Stimulated activated CD8-positive, alpha-beta memory T cell treated with anti-CD3 and anti-CD28 coated beads, Interleukin-7, amount 100 ng/mL, for 1 hour (primary cell): ENCODE measurements around the gene LFNG.

Experiments
- DNase-seq, 2 donors: peaks; one replicate each; pipeline ENCODE4 v3.0.0-alpha.2; 2020; ENCODE audit warnings: low read depth in 2 of 2

Gene LFNG

DNA sequence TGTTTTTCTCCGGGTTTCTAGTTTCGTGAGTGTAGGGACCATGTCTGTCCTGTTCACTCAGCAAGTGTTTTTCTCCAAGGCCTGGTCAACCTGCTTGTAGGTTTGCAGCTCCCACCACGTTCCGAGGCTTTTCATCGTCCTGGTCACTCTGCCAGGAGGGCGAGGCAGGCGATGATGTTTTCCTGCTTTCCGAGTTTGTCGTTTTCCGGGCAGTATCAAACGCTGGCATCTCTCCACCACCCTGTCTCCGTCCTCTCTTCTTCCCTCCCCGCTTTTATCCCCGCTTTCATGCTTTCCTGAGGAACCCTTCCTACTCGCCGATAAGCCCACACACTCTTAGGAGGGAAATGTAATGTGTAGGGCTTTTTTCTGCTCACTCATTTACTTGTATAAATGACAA, 50.4 kb downstream of the LFNG start:
- no peak for DNase-seq

DNA sequence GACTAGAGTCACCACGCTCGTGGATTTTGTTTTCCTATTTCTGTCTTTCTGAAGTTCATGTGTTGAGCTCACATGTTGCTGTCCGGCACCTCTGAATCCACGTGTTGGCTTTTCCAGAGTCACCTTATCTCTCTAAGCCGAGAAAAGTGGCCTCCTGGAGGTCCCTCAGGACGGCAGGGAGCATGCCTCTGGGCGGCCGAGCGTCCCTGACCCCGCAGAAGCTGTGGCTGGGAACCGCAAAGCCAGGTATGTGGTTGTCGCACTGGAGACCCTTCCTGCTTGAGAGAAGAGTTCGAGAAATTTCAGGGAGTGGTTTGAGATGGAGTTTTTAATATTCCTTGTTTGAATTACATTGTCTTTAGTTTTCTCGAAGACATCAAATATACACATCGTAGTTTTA, 51.8 kb downstream of the LFNG start:
- no peak for DNase-seq

DNA sequence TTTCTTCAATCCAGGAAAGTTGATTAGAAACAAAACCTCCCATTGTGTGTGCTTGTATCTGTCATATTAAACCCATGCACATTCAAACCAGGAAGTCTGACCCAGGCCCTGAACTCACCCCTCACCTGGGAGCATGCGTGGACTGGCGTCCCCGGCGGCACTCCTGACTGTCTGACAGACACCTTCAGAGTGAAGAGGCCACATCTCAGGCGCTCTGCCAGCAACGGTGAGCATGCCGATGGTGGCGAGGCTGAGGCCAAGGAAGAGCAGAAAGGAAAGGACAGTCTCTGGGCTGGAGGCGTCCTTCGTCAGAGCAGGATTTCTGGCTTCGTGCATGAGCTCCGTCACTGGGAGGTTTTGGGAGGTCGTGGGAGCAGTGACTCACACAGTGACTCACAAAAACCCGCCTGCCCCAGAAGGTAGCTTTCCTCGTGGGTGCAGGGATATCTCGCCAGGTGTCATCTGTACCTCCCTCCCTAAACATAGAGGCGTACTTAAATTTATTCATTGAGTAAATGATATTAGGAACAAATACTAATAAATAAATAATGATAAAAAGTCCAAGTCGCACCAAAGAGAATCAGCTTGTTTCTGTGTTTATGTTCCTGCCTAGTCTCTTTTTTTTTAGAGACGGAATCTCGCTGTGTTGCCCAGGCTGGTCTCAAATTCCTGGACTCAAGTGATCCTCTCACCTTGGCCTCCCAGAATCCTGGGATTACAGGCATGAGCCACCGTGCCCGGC, 52.7 kb downstream of the LFNG start:
- DNase-seq: no peak

DNA sequence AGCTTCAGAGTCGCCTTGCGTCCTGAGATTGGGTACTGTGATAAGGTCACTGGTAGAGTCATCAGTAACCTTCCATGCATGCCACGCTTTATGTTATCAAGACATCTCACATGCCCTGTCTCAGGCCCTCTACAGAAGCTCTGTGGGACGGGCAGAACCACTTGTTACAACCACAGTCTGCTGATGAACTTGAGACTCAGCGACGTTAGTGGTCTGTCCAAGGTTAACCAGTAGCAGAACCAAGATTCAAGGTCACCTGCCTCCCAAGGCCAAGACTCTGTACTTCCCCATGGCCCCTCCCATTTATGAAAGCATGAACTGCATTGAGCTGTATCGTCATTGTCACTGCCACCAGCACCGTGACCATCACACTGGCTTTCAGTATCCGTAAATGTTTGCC, 54.2 kb downstream of the LFNG start:
- DNase-seq: no peak

DNA sequence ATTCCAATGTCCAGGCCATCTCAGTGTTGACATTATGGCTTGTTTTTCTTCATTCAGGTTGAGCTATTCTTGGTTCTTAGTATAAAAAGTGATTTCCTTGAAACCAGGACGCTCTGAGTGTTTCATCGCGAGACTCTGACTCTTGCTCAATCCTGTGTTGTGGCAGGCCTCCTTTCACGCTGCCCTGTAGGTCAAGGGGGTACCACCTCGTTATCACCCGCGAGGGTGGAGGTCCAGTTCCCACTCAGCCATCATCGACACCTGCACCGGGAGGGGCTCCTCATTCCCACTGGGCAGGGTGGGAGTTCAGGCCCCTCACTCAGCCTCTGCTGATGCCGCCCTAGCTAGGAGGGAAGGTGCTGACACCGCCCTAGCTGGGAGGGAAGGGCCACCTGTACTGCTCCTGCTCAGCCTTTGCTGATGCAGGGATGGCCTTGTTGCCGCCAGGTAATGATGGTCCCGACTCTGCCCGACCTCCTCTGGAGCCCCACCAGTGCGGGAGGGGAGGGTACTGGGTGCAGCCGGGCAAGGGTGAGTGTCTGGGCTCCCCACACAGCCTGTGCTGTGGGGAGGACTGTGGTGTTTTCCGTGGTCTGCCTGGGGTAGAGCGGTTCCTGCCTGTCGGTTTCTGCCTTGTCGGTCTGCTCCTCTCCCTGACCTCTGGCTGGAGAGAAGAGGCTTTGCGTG, 55.6 kb downstream of the LFNG start:
- DNase-seq: no peak

DNA sequence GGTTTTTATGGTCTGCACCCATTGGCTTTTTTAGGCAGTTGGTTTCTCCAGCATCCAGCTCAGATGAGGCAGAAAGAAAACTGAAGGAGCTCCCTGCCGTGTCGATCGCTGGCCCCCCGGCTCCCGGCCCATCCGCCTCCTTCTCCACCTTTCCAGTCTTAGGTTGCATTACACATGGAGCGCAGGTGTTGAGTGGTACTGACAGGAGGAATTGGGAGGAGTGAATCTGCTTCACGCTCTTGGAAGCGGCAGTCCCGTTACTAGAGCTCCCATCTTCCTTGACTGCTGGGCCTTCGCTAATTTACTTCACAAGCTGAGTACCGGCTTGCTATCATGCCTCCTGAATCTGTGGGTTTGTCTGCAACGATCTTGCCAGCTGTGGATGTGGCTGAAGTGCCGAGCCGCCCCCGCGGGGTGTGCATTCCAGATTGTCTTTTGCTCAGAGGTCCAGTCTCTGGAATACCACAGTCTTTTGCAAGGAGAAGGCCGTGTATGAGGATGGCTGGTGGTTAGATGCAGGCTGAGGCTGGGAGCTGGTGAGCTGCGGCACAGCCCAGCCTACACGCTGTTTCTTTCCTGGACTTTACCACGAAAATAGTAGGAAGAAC, 56.3 kb downstream of the LFNG start:
- DNase-seq: no peak

DNA sequence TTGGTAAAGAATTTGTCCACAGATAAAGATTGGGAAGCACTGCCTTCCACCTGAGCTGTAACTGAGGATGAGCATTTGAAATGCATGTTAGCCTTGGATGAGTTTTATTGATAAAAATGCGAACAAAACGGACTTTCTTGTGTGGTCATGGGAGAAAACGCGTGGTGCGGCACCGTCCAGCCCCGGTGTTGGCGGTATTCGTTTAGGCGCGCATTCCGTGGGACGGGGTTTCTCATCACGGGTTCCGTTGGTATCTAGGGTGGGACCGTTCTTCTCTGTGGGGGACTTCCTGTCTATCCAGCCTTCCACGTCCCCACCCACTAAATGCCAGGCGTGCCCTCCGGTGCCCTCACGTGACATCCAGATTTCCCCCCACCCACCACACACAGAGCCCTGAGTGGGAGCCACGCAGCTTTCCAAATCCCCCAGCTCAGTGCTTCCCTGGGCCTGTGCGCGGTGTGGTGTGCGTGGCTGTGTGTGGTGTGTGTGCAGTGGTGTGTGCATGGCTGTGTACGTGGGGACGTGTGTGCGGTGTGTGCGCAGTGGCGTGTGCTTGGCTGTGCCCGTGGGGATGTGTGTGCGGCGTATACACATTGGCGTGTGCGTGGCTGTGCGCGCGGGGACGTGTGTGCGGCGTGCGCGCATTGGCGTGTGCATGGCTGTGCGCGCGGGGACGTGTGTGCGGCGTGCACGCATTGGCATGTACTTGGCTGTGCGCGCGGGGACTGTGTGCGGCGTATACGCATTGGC, 57.3 kb downstream of the LFNG start:
- DNase-seq: no peak
